Parathyroid adenoma (tissue), 2 donors: ENCODE results near the gene PKDCC.

Source experiments
- H2AFZ ChIP-seq: fragments of 300-600 bp; sonication (generic); one replicate; pipeline ENCODE4 v1.7.0; 2017; ENCODE audit warnings: antibody characterized with exemption, mild to moderate bottlenecking
- H3K27ac ChIP-seq: fragments of 300-600 bp; sonication (generic); one replicate; pipeline ENCODE4 v1.7.0; 2017
- H3K27me3 ChIP-seq: fragments of 300-600 bp; sonication (generic); one replicate; pipeline ENCODE4 v1.7.0; 2017; ENCODE audit warnings: low read length; ENCODE audit not compliant: control insufficient read depth, insufficient read depth
- H3K36me3 ChIP-seq: fragments of 300-600 bp; sonication (generic); one replicate; pipeline ENCODE4 v1.7.0; 2017; ENCODE audit warnings: low read length; ENCODE audit not compliant: control insufficient read depth, insufficient read depth
- H3K4me1 ChIP-seq: fragments of 300-600 bp; sonication (generic); one replicate; pipeline ENCODE4 v1.7.0; 2017; ENCODE audit warnings: control low read depth
- H3K4me2 ChIP-seq: fragments of 300-600 bp; sonication (generic); one replicate; pipeline ENCODE4 v1.7.0; 2017; ENCODE audit warnings: low read length
- H3K4me3 ChIP-seq: fragments of 300-600 bp; sonication (generic); one replicate; pipeline ENCODE4 v1.7.0; 2017; ENCODE audit warnings: low read depth, low read length
- H3K79me2 ChIP-seq: fragments of 300-600 bp; sonication (generic); one replicate; pipeline ENCODE4 v1.7.0; 2017; ENCODE audit warnings: control low read depth
- H3K9ac ChIP-seq: fragments of 300-600 bp; sonication (generic); one replicate; pipeline ENCODE4 v1.7.0; 2017; ENCODE audit warnings: mild to moderate bottlenecking
- H3K9me3 ChIP-seq: fragments of 300-600 bp; sonication (generic); one replicate; pipeline ENCODE4 v1.7.0; 2017; ENCODE audit warnings: low read length; ENCODE audit not compliant: control insufficient read depth
- TF ChIP-seq, protein P1 (sequence below): fragments of 300-600 bp; sonication (generic); IDR thresholded peaks from one replicate; pipeline ENCODE4 v1.7.0; 2017; ENCODE audit warnings: antibody characterized with exemption, mild to moderate bottlenecking
- donor health status: primary hyperparathyroidism.

The PKDCC gene

DNA sequence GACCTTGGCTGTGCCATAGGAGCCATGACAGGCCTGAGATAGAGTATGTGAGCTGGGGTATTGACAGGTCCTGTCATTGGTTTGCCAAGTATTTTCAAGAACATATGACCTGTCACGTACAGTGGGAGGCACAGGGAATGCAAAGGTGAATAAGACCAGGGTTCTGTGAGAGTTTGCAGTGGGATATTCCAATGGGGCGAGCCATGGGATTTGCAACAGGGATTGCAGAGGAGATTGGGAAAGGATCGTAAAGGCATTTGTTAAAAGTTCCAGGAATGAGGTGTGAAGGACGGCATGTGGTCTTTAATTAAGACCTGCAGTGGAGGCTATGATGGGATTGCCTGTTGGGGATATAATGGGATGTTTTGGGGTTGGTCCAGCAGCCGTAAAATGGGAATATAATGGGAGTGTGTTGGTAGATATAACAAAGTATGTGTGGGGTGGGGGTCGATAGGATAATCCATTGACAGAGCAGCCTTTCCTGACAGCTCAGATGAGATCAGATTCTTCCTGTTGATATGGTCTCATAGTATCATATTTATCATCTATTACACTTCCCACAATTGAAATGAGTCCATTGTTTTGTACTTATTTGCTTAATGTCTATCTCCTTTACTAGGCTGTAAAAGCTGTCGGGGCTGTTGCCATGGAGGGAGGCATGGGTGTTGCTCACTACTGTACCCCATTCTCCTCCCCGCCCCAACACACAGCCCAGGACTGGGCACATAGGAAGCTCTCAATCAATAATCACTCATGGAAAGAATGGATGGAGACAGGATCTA, 38.1 kb downstream of the PKDCC start:
- no peak overlapping the region for H3K27ac ChIP-seq
- TF ChIP-seq, protein P1, sequence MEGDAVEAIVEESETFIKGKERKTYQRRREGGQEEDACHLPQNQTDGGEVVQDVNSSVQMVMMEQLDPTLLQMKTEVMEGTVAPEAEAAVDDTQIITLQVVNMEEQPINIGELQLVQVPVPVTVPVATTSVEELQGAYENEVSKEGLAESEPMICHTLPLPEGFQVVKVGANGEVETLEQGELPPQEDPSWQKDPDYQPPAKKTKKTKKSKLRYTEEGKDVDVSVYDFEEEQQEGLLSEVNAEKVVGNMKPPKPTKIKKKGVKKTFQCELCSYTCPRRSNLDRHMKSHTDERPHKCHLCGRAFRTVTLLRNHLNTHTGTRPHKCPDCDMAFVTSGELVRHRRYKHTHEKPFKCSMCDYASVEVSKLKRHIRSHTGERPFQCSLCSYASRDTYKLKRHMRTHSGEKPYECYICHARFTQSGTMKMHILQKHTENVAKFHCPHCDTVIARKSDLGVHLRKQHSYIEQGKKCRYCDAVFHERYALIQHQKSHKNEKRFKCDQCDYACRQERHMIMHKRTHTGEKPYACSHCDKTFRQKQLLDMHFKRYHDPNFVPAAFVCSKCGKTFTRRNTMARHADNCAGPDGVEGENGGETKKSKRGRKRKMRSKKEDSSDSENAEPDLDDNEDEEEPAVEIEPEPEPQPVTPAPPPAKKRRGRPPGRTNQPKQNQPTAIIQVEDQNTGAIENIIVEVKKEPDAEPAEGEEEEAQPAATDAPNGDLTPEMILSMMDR: no peak
- no peaks in the 10 kb centered on the region for H3K9me3 ChIP-seq
- H3K4me2 ChIP-seq: no peak overlapping the region
- no peaks in the 10 kb centered on the region for H3K79me2 ChIP-seq
- no peaks in the 10 kb centered on the region for H3K36me3 ChIP-seq
- no peak overlapping the region for H3K9ac ChIP-seq
- no peak overlapping the region for H3K4me3 ChIP-seq
- no peaks in the 10 kb centered on the region for H3K27me3 ChIP-seq
- H2AFZ ChIP-seq: no peak overlapping the region
- no peaks in the 10 kb centered on the region for H3K4me1 ChIP-seq

GRCh38 chr2:42086500-42086953, 38.7 kb downstream of the PKDCC start:
- no peaks in the 10 kb centered on the region for H3K4me1 ChIP-seq
- H2AFZ ChIP-seq: no peak overlapping the region
- H3K27ac ChIP-seq: no peak overlapping the region
- TF ChIP-seq, protein P1: peak; percentile 68
- no peaks in the 10 kb centered on the region for H3K27me3 ChIP-seq
- no peak overlapping the region for H3K9ac ChIP-seq
- no peaks in the 10 kb centered on the region for H3K36me3 ChIP-seq
- no peaks in the 10 kb centered on the region for H3K79me2 ChIP-seq
- H3K4me3 ChIP-seq: no peak overlapping the region
- H3K4me2 ChIP-seq: no peak overlapping the region
- no peaks in the 10 kb centered on the region for H3K9me3 ChIP-seq

DNA sequence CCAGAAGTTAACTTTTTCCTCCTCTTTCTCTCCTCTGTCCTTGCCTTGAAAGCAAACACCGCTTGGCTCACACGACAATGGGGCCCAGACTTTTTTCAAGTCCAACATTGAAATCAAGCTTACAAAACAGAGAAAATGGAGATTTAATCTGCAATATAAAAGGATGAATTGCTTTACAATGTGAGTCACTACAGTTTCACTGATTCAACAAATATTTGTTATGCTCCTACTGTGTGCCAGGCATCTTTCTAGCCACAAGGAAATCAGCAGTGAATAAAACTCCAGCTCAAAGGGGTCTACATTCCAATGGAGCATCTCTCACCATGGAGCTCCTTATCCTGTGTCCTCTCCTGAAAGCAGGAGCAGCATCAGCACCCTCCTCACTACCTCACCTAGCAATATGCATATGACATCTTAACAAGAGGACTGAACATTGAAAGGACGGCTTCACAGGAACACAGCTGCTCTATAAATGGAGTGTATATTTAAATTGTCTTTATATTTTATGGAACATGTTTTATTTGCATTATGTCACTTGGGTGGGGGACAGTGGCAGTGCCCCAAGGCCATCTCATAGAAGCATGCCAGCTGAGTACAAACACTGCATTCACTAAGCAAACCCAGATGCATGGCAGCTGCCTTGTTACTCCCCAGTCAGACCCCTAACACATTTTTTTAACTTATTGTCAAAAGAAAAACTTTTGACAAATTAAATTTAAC, 39.5 kb downstream of the PKDCC start:
- Histone ChIP-seq H3K36me3 (no peaks in the 10 kb centered on the region), H2AFZ (no peak overlapping the region), H3K9me3 (no peaks in the 10 kb centered on the region), H3K4me1 (no peaks in the 10 kb centered on the region), H3K4me2 (no peak overlapping the region), H3K9ac (no peak overlapping the region), H3K79me2 (no peaks in the 10 kb centered on the region), H3K27ac (no peak overlapping the region), H3K4me3 (no peak overlapping the region), H3K27me3 (no peaks in the 10 kb centered on the region)
- TF ChIP-seq, protein P1: no peak

DNA sequence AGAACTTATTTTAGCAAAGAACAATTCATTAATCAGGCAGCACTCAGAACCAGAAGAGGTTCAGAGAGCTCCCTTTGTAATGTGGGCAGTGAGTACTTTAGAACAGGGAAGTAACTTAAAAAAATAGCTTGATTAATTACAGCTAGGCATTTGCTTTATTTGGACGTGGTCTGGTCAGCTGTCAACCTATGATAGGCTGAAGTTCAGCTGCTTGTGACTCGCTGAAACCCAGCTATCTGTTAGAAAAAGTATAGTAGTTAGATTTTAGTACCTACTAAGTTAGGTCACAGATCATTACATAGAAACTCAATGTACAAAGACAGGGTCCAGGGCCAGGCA, 40.0 kb downstream of the PKDCC start:
- Histone ChIP-seq H3K36me3 (no peaks in the 10 kb centered on the region), H3K4me2 (no peak overlapping the region)

More for the DNA sequence above, 40.0 kb downstream of the PKDCC start:
- no peak overlapping the region for H2AFZ ChIP-seq
- no peaks in the 10 kb centered on the region for H3K27me3 ChIP-seq
- no peaks in the 10 kb centered on the region for H3K79me2 ChIP-seq
- H3K9me3 ChIP-seq: no peaks in the 10 kb centered on the region
- no peak overlapping the region for H3K4me3 ChIP-seq
- H3K27ac ChIP-seq: no peak overlapping the region
- no peak overlapping the region for H3K9ac ChIP-seq
- H3K4me1 ChIP-seq: no peaks in the 10 kb centered on the region
- TF ChIP-seq, protein P1: no peak
